ENCODE results near the gene SH3RF3.

Gene SH3RF3

GRCh38 chr2:109199790-109200189 lies 70.8 kb downstream of the SH3RF3 start:
- H3K4me3 ChIP-seq (ENCODE audit: low read length): no peak overlapping the region
- DNase-seq (ENCODE audit: low read depth): no peak
- no peak for TF ChIP-seq CTCF (IDR thresholded peaks at IDR 0.05; ENCODE audit: insufficient read depth, low read depth, low read length, missing control alignments)

GRCh38 chr2:109200616-109201464 lies 71.8 kb downstream of the SH3RF3 start:
- DNase-seq (ENCODE audit: low read depth): no peak
- TF ChIP-seq CTCF (IDR thresholded peaks at IDR 0.05; ENCODE audit: insufficient read depth, low read depth, low read length, missing control alignments): no peak
- H3K4me3 ChIP-seq (ENCODE audit: low read length): no peak overlapping the region

- TF ChIP-seq CTCF (IDR thresholded peaks at IDR 0.05; ENCODE audit: insufficient read depth, low read depth, low read length, missing control alignments): no peak
- DNase-seq (ENCODE audit: low read depth): no peak
- H3K4me3 ChIP-seq (ENCODE audit: low read length): no peak overlapping the region
These were observed 72.7 kb downstream of the SH3RF3 start for GRCh38 chr2:109201465-109202327.

GRCh38 chr2:109202486-109202885 lies 73.5 kb downstream of the SH3RF3 start:
- no peak for DNase-seq (ENCODE audit: low read depth)
- no peak for TF ChIP-seq CTCF (IDR thresholded peaks at IDR 0.05; ENCODE audit: insufficient read depth, low read depth, low read length, missing control alignments)
- H3K4me3 ChIP-seq (ENCODE audit: low read length): no peak overlapping the region

- H3K4me3 ChIP-seq (ENCODE audit: low read length): no peak overlapping the region
- TF ChIP-seq CTCF (IDR thresholded peaks at IDR 0.05; ENCODE audit: insufficient read depth, low read depth, low read length, missing control alignments): no peak
- DNase-seq (ENCODE audit: low read depth): no peak
These were observed 74.4 kb downstream of the SH3RF3 start for GRCh38 chr2:109203246-109204011.

- TF ChIP-seq CTCF (IDR thresholded peaks at IDR 0.05; ENCODE audit: insufficient read depth, low read depth, low read length, missing control alignments): no peak
- H3K4me3 ChIP-seq (ENCODE audit: low read length): no peak overlapping the region
- DNase-seq (ENCODE audit: low read depth): no peak
These were observed 75.4 kb downstream of the SH3RF3 start for GRCh38 chr2:109204412-109204811.
